K562 (cell line): ENCODE data around the gene TNFAIP8L2. TPM values are rescaled to one million over a fixed set of nuclear protein-coding genes. Genes with fewer than 3 reads are reported as not detected.

ENCODE experiments used
- ARID3B ChIP-seq: fragments of 250-450 bp; sonication (Bioruptor Pico); IDR thresholded peaks from 2 replicates; pipeline ENCODE4 v1.4.0; 2020; ENCODE audit warnings: borderline replicate concordance
- E2F8 ChIP-seq: fragments of 450-650 bp; IDR thresholded peaks from 2 replicates; pipeline ENCODE4 v1.7.1; 2018; ENCODE audit warnings: mild to moderate bottlenecking, low read depth; ENCODE audit not compliant: partially characterized antibody
- ETV1 ChIP-seq: fragments of 450-650 bp; conservative IDR thresholded peaks from 2 replicates; pipeline ENCODE4 v1.6.1; 2016; ENCODE audit warnings: missing genetic modification characterization, control low read depth, low read depth, missing compliant biosample characterization
- HCFC1 ChIP-seq: IDR thresholded peaks from 2 replicates; pipeline ENCODE4 v1.6.1; 2012; ENCODE audit warnings: low read depth, low read length, improper control_type of control experiment
- HDAC1 ChIP-seq, 2 experiments: fragments of 450-650 bp; IDR thresholded peaks; 2 replicates each; pipeline ENCODE4 v1.6.1; 2016 to 2017; ENCODE audit warnings: inconsistent platforms in 1 of 2, mild to moderate bottlenecking in 1 of 2, moderate library complexity in 1 of 2
- HDAC3 ChIP-seq: fragments of 450-650 bp; IDR thresholded peaks from 2 replicates; pipeline ENCODE4 v1.6.1; 2018; ENCODE audit warnings: borderline replicate concordance, mild to moderate bottlenecking, moderate library complexity; ENCODE audit not compliant: partially characterized antibody
- HOXB6 ChIP-seq: fragments of 250-450 bp; sonication (Bioruptor Pico); IDR thresholded peaks from 2 replicates; pipeline ENCODE4 v1.5.1; 2022; ENCODE audit warnings: mild to moderate bottlenecking, borderline replicate concordance
- JUNB ChIP-seq: fragments of 450-650 bp; formaldehyde crosslinking; conservative IDR thresholded peaks from 2 replicates; pipeline ENCODE4 v1.4.0; 2020; ENCODE audit warnings: mild to moderate bottlenecking
- JUND ChIP-seq, 2 experiments: IDR thresholded peaks; 2 replicates in 1 of 2; 3 replicates in 1 of 2; pipeline ENCODE4 v1.6.1; 2011; ENCODE audit warnings: borderline replicate concordance in 2 of 2, low read depth in 2 of 2, low read length in 2 of 2, improper control_type of control experiment in 1 of 2, missing biosample characterization in 1 of 2, missing genetic modification characterization in 1 of 2, missing genetic modification reagents in 1 of 2
- KLF1 ChIP-seq: fragments of 450-650 bp; IDR thresholded peaks from 2 replicates; pipeline ENCODE4 v1.6.1; 2016; ENCODE audit warnings: missing genetic modification characterization, missing compliant biosample characterization
- POLR2AphosphoS5 ChIP-seq: IDR thresholded peaks from 2 replicates; pipeline ENCODE4 v1.6.1; 2011; ENCODE audit warnings: mild to moderate bottlenecking, low read depth, low read length, moderate library complexity; ENCODE audit not compliant: control insufficient read depth, insufficient read depth
- POLR2B ChIP-seq: fragments of 450-650 bp; IDR thresholded peaks from 2 replicates; pipeline ENCODE4 v1.6.1; 2018; ENCODE audit warnings: low read depth; ENCODE audit not compliant: partially characterized antibody
- TCFL5 ChIP-seq: fragments of 250-450 bp; sonication (Bioruptor Pico); conservative IDR thresholded peaks from 2 replicates; pipeline ENCODE4 v1.6.1; 2021; ENCODE audit warnings: mild to moderate bottlenecking, moderate library complexity, matching md5 sums
- XRCC4 ChIP-seq: IDR thresholded peaks from one replicate; pipeline ENCODE4 v1.6.1; 2011; ENCODE audit not compliant: insufficient read depth, insufficient read length; ENCODE audit errors: extremely low read depth
- ZFX ChIP-seq: sonication (generic); formaldehyde crosslinking; IDR thresholded peaks from 2 replicates; pipeline ENCODE4 v1.8.0; 2022; ENCODE audit warnings: mild to moderate bottlenecking, missing genetic modification reagents, moderate library complexity
- ZNF584 ChIP-seq: fragments of 200-800 bp; sonication (Bioruptor generic); IDR thresholded peaks from 2 replicates; pipeline ENCODE4 v1.6.1; 2016; ENCODE audit warnings: low read depth, mild to moderate bottlenecking, missing genetic modification characterization, missing compliant biosample characterization
- polyA plus RNA-seq, 8 experiments: library from polyadenylated mRNA; depleted of rRNA in 4 of 8; stranded (reverse) in 5 of 8; unstranded in 3 of 8; fragments of >200 nt; fragmentation: Nextera tagmentation in 2 of 8; fragmentation: Illumina TruSeq in 1 of 8; extraction: Ambion mirVana in 2 of 8; extraction: Trizol in 1 of 8; gene quantifications; 2 replicates each; pipeline versions ENCODE4 v1.2.1 to v1.2.3, GENCODE V29; 2011 to 2014; ENCODE audit warnings: inconsistent platforms in 1 of 8, missing spikeins in 1 of 8
- total RNA-seq, 7 experiments: library from RNA; depleted of rRNA in 6 of 7; stranded (reverse); fragments of >200 nt in 6 of 7; fragmentation: Illumina TruSeq in 2 of 7; extraction: Trizol in 2 of 7; gene quantifications; 2 replicates each; pipeline versions ENCODE4 v1.2.1 to v1.2.3, GENCODE V29; 2011 to 2021; ENCODE audit warnings: low replicate concordance in 1 of 7
- TF ChIP-seq, protein P1 (sequence below): fragments of 450-650 bp; IDR thresholded peaks from 2 replicates; pipeline ENCODE4 v1.6.1; 2016; ENCODE audit warnings: mild to moderate bottlenecking
- TF ChIP-seq, protein P2 (sequence below): fragments of 450-650 bp; IDR thresholded peaks from 2 replicates; pipeline ENCODE4 v1.6.1; 2016; ENCODE audit warnings: antibody characterized with exemption

The TNFAIP8L2 gene
- total and polyA plus RNA-seq, 9 of the 15 experiments (the other 6 are each of a cell fraction or from before 2014, with no cell fraction given), result 0.05 to 1.7 (median 0.52) TPM

GRCh38 chr1:151198254-151199127, 42.0 kb downstream of the TNFAIP8L2 start, which contains the start of gene PIP5K1A (continued):
- TF ChIP-seq E2F8 (no peak), ETV1 (no peak), HCFC1 (no peak), JUNB (CRISPR knock-in tag) (no peak), KLF1 (tag) (no peak), TCFL5 (no peak), ZFX (CRISPR knock-in tag) (peak; percentile 90), JUND (IDR thresholded peaks at IDR 0.05; ENCODE audit: borderline replicate concordance, low read depth, low read length) (no peak), JUND (tag; IDR thresholded peaks at IDR 0.05; ENCODE audit: borderline replicate concordance, low read depth, low read length) (no peak), ZNF584 (CRISPR knock-in tag) (no peak), XRCC4 (no peak), HOXB6 (CRISPR knock-in tag) (no peak), HDAC3 (no peak), HDAC1 (IDR thresholded peaks at IDR 0.05) (no peak), POLR2B (peak; percentile 72), ARID3B (no peak), POLR2AphosphoS5 (peak; percentile 72)
- TF ChIP-seq, protein P1, sequence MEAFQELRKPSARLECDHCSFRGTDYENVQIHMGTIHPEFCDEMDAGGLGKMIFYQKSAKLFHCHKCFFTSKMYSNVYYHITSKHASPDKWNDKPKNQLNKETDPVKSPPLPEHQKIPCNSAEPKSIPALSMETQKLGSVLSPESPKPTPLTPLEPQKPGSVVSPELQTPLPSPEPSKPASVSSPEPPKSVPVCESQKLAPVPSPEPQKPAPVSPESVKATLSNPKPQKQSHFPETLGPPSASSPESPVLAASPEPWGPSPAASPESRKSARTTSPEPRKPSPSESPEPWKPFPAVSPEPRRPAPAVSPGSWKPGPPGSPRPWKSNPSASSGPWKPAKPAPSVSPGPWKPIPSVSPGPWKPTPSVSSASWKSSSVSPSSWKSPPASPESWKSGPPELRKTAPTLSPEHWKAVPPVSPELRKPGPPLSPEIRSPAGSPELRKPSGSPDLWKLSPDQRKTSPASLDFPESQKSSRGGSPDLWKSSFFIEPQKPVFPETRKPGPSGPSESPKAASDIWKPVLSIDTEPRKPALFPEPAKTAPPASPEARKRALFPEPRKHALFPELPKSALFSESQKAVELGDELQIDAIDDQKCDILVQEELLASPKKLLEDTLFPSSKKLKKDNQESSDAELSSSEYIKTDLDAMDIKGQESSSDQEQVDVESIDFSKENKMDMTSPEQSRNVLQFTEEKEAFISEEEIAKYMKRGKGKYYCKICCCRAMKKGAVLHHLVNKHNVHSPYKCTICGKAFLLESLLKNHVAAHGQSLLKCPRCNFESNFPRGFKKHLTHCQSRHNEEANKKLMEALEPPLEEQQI, result no peak
- TF ChIP-seq, protein P2, sequence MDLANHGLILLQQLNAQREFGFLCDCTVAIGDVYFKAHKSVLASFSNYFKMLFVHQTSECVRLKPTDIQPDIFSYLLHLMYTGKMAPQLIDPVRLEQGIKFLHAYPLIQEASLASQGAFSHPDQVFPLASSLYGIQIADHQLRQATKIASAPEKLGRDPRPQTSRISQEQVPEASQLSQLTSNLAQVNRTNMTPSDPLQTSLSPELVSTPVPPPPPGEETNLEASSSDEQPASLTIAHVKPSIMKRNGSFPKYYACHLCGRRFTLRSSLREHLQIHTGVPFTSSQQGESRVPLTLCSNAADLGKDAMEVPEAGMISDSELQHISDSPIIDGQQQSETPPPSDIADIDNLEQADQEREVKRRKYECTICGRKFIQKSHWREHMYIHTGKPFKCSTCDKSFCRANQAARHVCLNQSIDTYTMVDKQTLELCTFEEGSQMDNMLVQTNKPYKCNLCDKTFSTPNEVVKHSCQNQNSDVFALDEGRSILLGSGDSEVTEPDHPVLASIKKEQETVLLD, result peak; percentile 98
